Colonic mucosa (tissue), 4 donors: ENCODE results near the gene GPHN. TPM values are rescaled to one million over a fixed set of nuclear protein-coding genes. Genes with fewer than 3 reads are reported as not detected.

Source experiments
- DNase-seq: peaks from one replicate; pipeline ENCODE4 v3.0.0-alpha.2; 2020
- H3K27ac ChIP-seq: fragments of 200-600 bp; one replicate; pipeline ENCODE4 v1.8.0; 2021
- H3K27me3 ChIP-seq: fragments of 200-600 bp; one replicate; pipeline ENCODE4 v1.8.0; 2021
- H3K36me3 ChIP-seq: fragments of 200-600 bp; one replicate; pipeline ENCODE4 v1.8.0; 2021
- H3K4me1 ChIP-seq: fragments of 200-600 bp; one replicate; pipeline ENCODE4 v1.8.0; 2021; ENCODE audit warnings: mild to moderate bottlenecking
- H3K4me3 ChIP-seq: fragments of 200-600 bp; one replicate; pipeline ENCODE4 v1.8.0; 2021
- H3K9ac ChIP-seq, 2 donors: one replicate each; pipeline ENCODE4 v1.7.0; 2013; ENCODE audit warnings: control low read depth in 2 of 2, low read depth in 2 of 2, low read length in 2 of 2
- H3K9me3 ChIP-seq: fragments of 200-600 bp; one replicate; pipeline ENCODE4 v1.8.0; 2021
- CTCF ChIP-seq: fragments of 200-600 bp; IDR thresholded peaks from one replicate; pipeline ENCODE4 v1.8.0; 2022; ENCODE audit warnings: antibody characterized with exemption, mild to moderate bottlenecking
- intact Hi-C: fragments of 100-400 bp; cut with DNase I; formaldehyde crosslinking; loops from one replicate; pipeline ENCODE4 v1.14.1; 2022
- total RNA-seq, 2 donors: library from RNA; stranded (reverse); fragmentation: NEBNext Ultra II Directional in 1 of 2; extraction: Animal tissue kit (Norgen Biotek cat#: 25700) in 1 of 2; gene quantifications; one replicate each; pipeline ENCODE4 v1.2.1, GENCODE V29; 2021
- donor health status: healthy.
- donor health status: DM: no; HTN: no; CAD: no.
- donor health status: DM: no; HTN: no; CAD: no.

The GPHN gene
- total RNA-seq, 2 donors from 2014 or later = 32.0 to 45.2 TPM

- no peak for DNase-seq
- no peak overlapping the region for H3K27ac ChIP-seq
- intact Hi-C loops = no loop called here
- H3K9me3 ChIP-seq = no peaks in the 10 kb centered on the region
- H3K27me3 ChIP-seq = no peaks in the 10 kb centered on the region
- H3K4me1 ChIP-seq = no peaks in the 10 kb centered on the region
- H3K4me3 ChIP-seq = no peak overlapping the region
- H3K9ac ChIP-seq = no peak overlapping the region
- H3K36me3 ChIP-seq = no peaks in the 10 kb centered on the region
- TF ChIP-seq CTCF = no peak
Measured at GRCh38 chr14:66884149-66884548, 376.2 kb downstream of the GPHN start.

- DNase-seq = no peak
- Histone ChIP-seq H3K36me3 (no peaks in the 10 kb centered on the region), H3K4me1 (no peaks in the 10 kb centered on the region), H3K27me3 (no peaks in the 10 kb centered on the region), H3K4me3 (no peak overlapping the region), H3K9me3 (no peaks in the 10 kb centered on the region), H3K9ac (no peak overlapping the region), H3K27ac (no peak overlapping the region)
- TF ChIP-seq CTCF = no peak
- intact Hi-C loops = no loop called here
Measured at GRCh38 chr14:66900719-66901118, 392.8 kb downstream of the GPHN start.

- H3K36me3 ChIP-seq = no peaks in the 10 kb centered on the region
- TF ChIP-seq CTCF = no peak
- intact Hi-C loops = no loop called here
- DNase-seq = no peak
- H3K9ac ChIP-seq = no peak overlapping the region
- no peaks in the 10 kb centered on the region for H3K4me1 ChIP-seq
- no peak overlapping the region for H3K27ac ChIP-seq
- H3K27me3 ChIP-seq = no peaks in the 10 kb centered on the region
- H3K9me3 ChIP-seq = no peaks in the 10 kb centered on the region
- H3K4me3 ChIP-seq = no peak overlapping the region
Measured at GRCh38 chr14:66910311-66910840, 402.4 kb downstream of the GPHN start.

- Histone ChIP-seq H3K9me3 (no peaks in the 10 kb centered on the region), H3K27ac (no peak overlapping the region), H3K36me3 (no peaks in the 10 kb centered on the region), H3K9ac (no peak overlapping the region), H3K4me3 (no peak overlapping the region), H3K27me3 (no peaks in the 10 kb centered on the region), H3K4me1 (no peaks in the 10 kb centered on the region)
- intact Hi-C loops = no loop called here
- TF ChIP-seq CTCF = no peak
- no peak for DNase-seq
Measured at GRCh38 chr14:66916421-66916820, 408.5 kb downstream of the GPHN start.

GRCh38 chr14:66918527-66918926 is 410.6 kb downstream of the GPHN start:
- intact Hi-C loops = no loop called here
- Histone ChIP-seq H3K4me1 (no peaks in the 10 kb centered on the region), H3K4me3 (no peak overlapping the region), H3K9ac (no peak overlapping the region), H3K36me3 (no peaks in the 10 kb centered on the region), H3K27me3 (no peaks in the 10 kb centered on the region), H3K27ac (no peak overlapping the region), H3K9me3 (no peaks in the 10 kb centered on the region)
- no peak for DNase-seq
- no peak for TF ChIP-seq CTCF

- intact Hi-C loops = no loop called here
- H3K9me3 ChIP-seq = no peaks in the 10 kb centered on the region
- TF ChIP-seq CTCF = no peak
- no peak overlapping the region for H3K9ac ChIP-seq
- no peaks in the 10 kb centered on the region for H3K36me3 ChIP-seq
- H3K4me1 ChIP-seq = no peaks in the 10 kb centered on the region
- DNase-seq = no peak
- no peaks in the 10 kb centered on the region for H3K27me3 ChIP-seq
- no peak overlapping the region for H3K4me3 ChIP-seq
- no peak overlapping the region for H3K27ac ChIP-seq
Measured at GRCh38 chr14:66920196-66920595, 412.2 kb downstream of the GPHN start.
